Measurements from ENCODE around the gene KDM6A. TPM values are rescaled to one million over a fixed set of nuclear protein-coding genes. Genes with fewer than 3 reads are reported as not detected.
"Not testable (repeated sequence)": the region's sequence is repeated elsewhere in the genome, so short reads cannot be mapped to it uniquely, and the experiment has no call there.

KDM6A gene
- total RNA-seq, 1 donor from 2014 or later: 16.3 TPM

GRCh38 chrX:44958480-44958879 is 85.5 kb downstream of the KDM6A start:
- DNase-seq (ENCODE audit: low read depth in 2 of 2): no peak

- no peak for DNase-seq (ENCODE audit: low read depth in 2 of 2)
These were observed 89.0 kb downstream of the KDM6A start for GRCh38 chrX:44961817-44962607.

- no peak for DNase-seq (ENCODE audit: low read depth in 2 of 2)
These were observed 90.0 kb downstream of the KDM6A start for GRCh38 chrX:44962944-44963343.

- DNase-seq (ENCODE audit: low read depth in 2 of 2): no peak
These were observed 94.2 kb downstream of the KDM6A start for GRCh38 chrX:44967221-44967620.

- DNase-seq (ENCODE audit: low read depth in 2 of 2): no peak
These were observed 97.7 kb downstream of the KDM6A start for GRCh38 chrX:44970709-44971108.

- DNase-seq (ENCODE audit: low read depth in 2 of 2): no peak
These were observed 98.7 kb downstream of the KDM6A start for GRCh38 chrX:44971674-44972073.

GRCh38 chrX:44972132-44972531 is 99.1 kb downstream of the KDM6A start:
- DNase-seq (ENCODE audit: low read depth in 2 of 2): no peak

- no peak for DNase-seq (ENCODE audit: low read depth in 2 of 2)
These were observed 100.5 kb downstream of the KDM6A start for GRCh38 chrX:44973420-44973932.

GRCh38 chrX:44974451-44974850 is 101.5 kb downstream of the KDM6A start:
- DNase-seq (ENCODE audit: low read depth in 2 of 2): peak in 1 of 2 donors; percentile 50

- DNase-seq (ENCODE audit: low read depth in 2 of 2): no peak
These were observed 102.8 kb downstream of the KDM6A start for GRCh38 chrX:44975666-44976263.

GRCh38 chrX:44978976-44979375 is 106.0 kb downstream of the KDM6A start:
- DNase-seq (ENCODE audit: low read depth in 2 of 2): no peak

GRCh38 chrX:44980403-44980802 is 107.4 kb downstream of the KDM6A start:
- DNase-seq (ENCODE audit: low read depth in 2 of 2): no peak

GRCh38 chrX:44980883-44981282 is 107.9 kb downstream of the KDM6A start:
- no peak for DNase-seq (ENCODE audit: low read depth in 2 of 2)

- DNase-seq (ENCODE audit: low read depth in 2 of 2): no peak
These were observed 117.2 kb downstream of the KDM6A start for GRCh38 chrX:44989995-44990770.

- DNase-seq (ENCODE audit: low read depth in 2 of 2): no peak
These were observed 119.8 kb downstream of the KDM6A start for GRCh38 chrX:44992775-44993174.

- no peak for DNase-seq (ENCODE audit: low read depth in 2 of 2)
These were observed 123.3 kb downstream of the KDM6A start for GRCh38 chrX:44996277-44996676.

GRCh38 chrX:44997282-44997812 is 124.4 kb downstream of the KDM6A start:
- no peak for DNase-seq (ENCODE audit: low read depth in 2 of 2)

- DNase-seq (ENCODE audit: low read depth in 2 of 2): no peak
These were observed 124.9 kb downstream of the KDM6A start for GRCh38 chrX:44997888-44998287.

GRCh38 chrX:44999237-44999636 is 126.2 kb downstream of the KDM6A start:
- DNase-seq (ENCODE audit: low read depth in 2 of 2): not testable (repeated sequence)

GRCh38 chrX:44999872-45000271 is 126.9 kb downstream of the KDM6A start:
- not testable (repeated sequence) for DNase-seq (ENCODE audit: low read depth in 2 of 2)

- DNase-seq (ENCODE audit: low read depth in 2 of 2): no peak
These were observed 128.1 kb downstream of the KDM6A start for GRCh38 chrX:45001048-45001447.

- no peak for DNase-seq (ENCODE audit: low read depth in 2 of 2)
These were observed 130.1 kb downstream of the KDM6A start for GRCh38 chrX:45003085-45003484.
